ENCODE data around the gene RMI2.

DNA sequence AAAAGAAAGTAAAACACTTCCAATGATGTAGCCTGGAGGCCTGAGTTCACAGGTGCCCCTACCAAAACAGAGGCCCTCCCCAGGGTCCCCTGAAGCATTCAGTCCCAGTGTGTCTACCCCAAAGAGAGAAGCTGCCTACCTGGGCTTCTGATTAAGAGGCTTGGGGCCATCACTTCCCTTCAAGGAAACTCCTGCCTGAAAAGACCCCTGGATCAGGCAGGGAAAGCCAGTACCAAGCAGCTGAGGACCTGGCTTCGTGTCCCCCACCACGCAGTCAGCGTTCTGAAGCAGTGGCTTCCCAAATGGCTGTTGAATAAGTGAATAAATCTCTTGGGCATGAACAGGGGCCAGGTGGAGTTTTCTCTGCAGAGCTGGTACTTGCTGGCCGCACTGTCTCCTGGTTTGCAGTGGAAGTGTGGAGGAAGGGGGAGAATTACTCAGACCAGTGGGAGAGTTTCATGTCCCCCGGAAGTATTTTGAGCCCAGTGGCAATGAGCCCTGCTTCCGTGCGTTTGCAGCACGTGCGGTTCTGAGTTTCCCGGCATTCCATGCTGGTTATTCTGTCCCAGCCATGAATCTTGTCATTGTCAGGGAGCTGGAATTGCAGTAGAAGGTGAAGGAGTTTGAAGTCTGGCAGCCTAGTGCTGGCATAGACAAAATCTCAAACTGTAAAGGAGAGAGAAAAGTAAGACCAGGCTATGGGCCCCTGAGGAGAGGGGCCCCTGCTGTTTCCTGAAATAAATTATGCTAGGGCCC, 27.0 kb downstream of the RMI2 start:
- no peak for TF ChIP-seq CTCF (IDR thresholded peaks at IDR 0.05; ENCODE audit: insufficient read depth, low read length)
- TF ChIP-seq, protein P1, sequence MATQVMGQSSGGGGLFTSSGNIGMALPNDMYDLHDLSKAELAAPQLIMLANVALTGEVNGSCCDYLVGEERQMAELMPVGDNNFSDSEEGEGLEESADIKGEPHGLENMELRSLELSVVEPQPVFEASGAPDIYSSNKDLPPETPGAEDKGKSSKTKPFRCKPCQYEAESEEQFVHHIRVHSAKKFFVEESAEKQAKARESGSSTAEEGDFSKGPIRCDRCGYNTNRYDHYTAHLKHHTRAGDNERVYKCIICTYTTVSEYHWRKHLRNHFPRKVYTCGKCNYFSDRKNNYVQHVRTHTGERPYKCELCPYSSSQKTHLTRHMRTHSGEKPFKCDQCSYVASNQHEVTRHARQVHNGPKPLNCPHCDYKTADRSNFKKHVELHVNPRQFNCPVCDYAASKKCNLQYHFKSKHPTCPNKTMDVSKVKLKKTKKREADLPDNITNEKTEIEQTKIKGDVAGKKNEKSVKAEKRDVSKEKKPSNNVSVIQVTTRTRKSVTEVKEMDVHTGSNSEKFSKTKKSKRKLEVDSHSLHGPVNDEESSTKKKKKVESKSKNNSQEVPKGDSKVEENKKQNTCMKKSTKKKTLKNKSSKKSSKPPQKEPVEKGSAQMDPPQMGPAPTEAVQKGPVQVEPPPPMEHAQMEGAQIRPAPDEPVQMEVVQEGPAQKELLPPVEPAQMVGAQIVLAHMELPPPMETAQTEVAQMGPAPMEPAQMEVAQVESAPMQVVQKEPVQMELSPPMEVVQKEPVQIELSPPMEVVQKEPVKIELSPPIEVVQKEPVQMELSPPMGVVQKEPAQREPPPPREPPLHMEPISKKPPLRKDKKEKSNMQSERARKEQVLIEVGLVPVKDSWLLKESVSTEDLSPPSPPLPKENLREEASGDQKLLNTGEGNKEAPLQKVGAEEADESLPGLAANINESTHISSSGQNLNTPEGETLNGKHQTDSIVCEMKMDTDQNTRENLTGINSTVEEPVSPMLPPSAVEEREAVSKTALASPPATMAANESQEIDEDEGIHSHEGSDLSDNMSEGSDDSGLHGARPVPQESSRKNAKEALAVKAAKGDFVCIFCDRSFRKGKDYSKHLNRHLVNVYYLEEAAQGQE (IDR thresholded peaks at IDR 0.05; ENCODE audit: insufficient replicate concordance, low read depth): no peak
- no peak for TF ChIP-seq POLR2AphosphoS5 (IDR thresholded peaks at IDR 0.05; ENCODE audit: low read depth)
- TF ChIP-seq GABPA (IDR thresholded peaks at IDR 0.05; ENCODE audit: low read depth): no peak

Measured in HL-60 (cell line).